ENCODE data around the gene ST8SIA3. TPM values are rescaled to one million over a fixed set of nuclear protein-coding genes. Genes with fewer than 3 reads are reported as not detected.

Gene ST8SIA3
- total and polyA plus RNA-seq, 2 experiments from 2014 or later, result not detected

GRCh38 chr18:57343833-57344232, 8.5 kb upstream of the ST8SIA3 start:
- TF ChIP-seq EZH2 (IDR thresholded peaks at IDR 0.05; ENCODE audit: insufficient read depth, poor library complexity, severe bottlenecking) (no peak), EZH2phosphoT487 (IDR thresholded peaks at IDR 0.05; ENCODE audit: insufficient read depth, low read depth) (no peak)
- H3K27ac ChIP-seq, result no peak overlapping the region
- no peak overlapping the region for H2AFZ ChIP-seq
- no peaks in the 10 kb centered on the region for H4K20me1 ChIP-seq (ENCODE audit: insufficient read depth)
- 0% methylated on average over 1 of the region's 1 CpG for WGBS, 2 experiments (ENCODE audit: low coverage in 1 of 2, low lambda C conversion rate in 2 of 2, missing lambda C conversion rate in 2 of 2)
- H3K27me3 ChIP-seq (replicated peaks; ENCODE audit: insufficient read depth), result no peaks in the 10 kb centered on the region
- H3F3A ChIP-seq (ENCODE audit: insufficient read depth), result no peaks in the 10 kb centered on the region
- in situ Hi-C loops (cut with MboI), result no loop called here
- no peaks in the 10 kb centered on the region for H3K9me2 ChIP-seq (ENCODE audit: insufficient read depth)
- H3K9ac ChIP-seq, result no peak overlapping the region
- no peaks in the 10 kb centered on the region for H3K36me3 ChIP-seq (ENCODE audit: low read depth)
- H3K4me3 ChIP-seq, result no peak overlapping the region
- DNase-seq, result no peak
- H3K9me3 ChIP-seq (ENCODE audit: low read depth), result no peaks in the 10 kb centered on the region
- no peaks in the 10 kb centered on the region for H3K4me1 ChIP-seq (ENCODE audit: insufficient read depth)
- H3K4me2 ChIP-seq (ENCODE audit: unreplicated experiment), result no peak overlapping the region
- no peaks in the 10 kb centered on the region for H3K79me2 ChIP-seq (ENCODE audit: insufficient read depth)

GRCh38 chr18:57346876-57347275, 5.5 kb upstream of the ST8SIA3 start:
- H2AFZ ChIP-seq, result no peak overlapping the region
- TF ChIP-seq EZH2phosphoT487 (IDR thresholded peaks at IDR 0.05; ENCODE audit: insufficient read depth, low read depth) (no peak), EZH2 (IDR thresholded peaks at IDR 0.05; ENCODE audit: insufficient read depth, poor library complexity, severe bottlenecking) (no peak)
- DNase-seq, result no peak

DNA sequence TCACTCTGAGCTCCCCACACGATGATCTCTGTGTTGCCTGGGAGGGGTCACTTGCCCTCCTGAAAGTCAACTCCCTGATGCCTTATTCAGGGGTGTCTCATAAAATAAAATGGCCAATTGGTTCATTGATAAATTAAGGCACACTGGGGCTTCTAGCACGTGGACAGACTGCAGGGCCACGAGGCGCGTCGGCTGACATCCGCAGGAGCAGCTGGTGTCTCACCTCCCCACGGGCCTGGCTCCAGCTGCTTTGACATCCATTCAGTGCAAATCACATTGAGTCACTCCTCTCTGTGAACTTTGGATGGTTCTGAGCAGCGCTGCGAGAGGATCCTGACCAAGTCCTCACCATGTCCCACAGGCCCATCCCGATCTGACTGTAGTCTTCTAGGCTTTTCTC, 4.6 kb upstream of the ST8SIA3 start:
- Histone ChIP-seq H3K9me3 (ENCODE audit: low read depth) (no peaks in the 10 kb centered on the region), H3K36me3 (ENCODE audit: low read depth) (no peaks in the 10 kb centered on the region), H3F3A (ENCODE audit: insufficient read depth) (no peaks in the 10 kb centered on the region), H3K27me3 (replicated peaks; ENCODE audit: insufficient read depth) (peaks cover 11% of the 10 kb centered on the region), H3K9me2 (ENCODE audit: insufficient read depth) (no peaks in the 10 kb centered on the region), H3K79me2 (ENCODE audit: insufficient read depth) (no peaks in the 10 kb centered on the region), H3K27ac (no peak overlapping the region), H3K4me3 (no peak overlapping the region), H4K20me1 (ENCODE audit: insufficient read depth) (no peaks in the 10 kb centered on the region), H3K4me2 (ENCODE audit: unreplicated experiment) (no peak overlapping the region), H3K9ac (no peak overlapping the region), H3K4me1 (ENCODE audit: insufficient read depth) (no peaks in the 10 kb centered on the region), H2AFZ (no peak overlapping the region)
- in situ Hi-C loops (cut with MboI), result no loop called here
- DNase-seq, result no peak
- TF ChIP-seq EZH2phosphoT487 (IDR thresholded peaks at IDR 0.05; ENCODE audit: insufficient read depth, low read depth) (no peak), EZH2 (IDR thresholded peaks at IDR 0.05; ENCODE audit: insufficient read depth, poor library complexity, severe bottlenecking) (no peak)
- WGBS, 2 experiments (ENCODE audit: low coverage in 1 of 2, low lambda C conversion rate in 2 of 2, missing lambda C conversion rate in 2 of 2), result 41 to 44% methylated on average over 11 of the region's 11 CpGs

More at GRCh38 chr18:57346876-57347275, 5.5 kb upstream of the ST8SIA3 start:
- 35 to 41% methylated on average over 2 of the region's 2 CpGs for WGBS, 2 experiments (ENCODE audit: low coverage in 1 of 2, low lambda C conversion rate in 2 of 2, missing lambda C conversion rate in 2 of 2)
- peaks cover 10% of the 10 kb centered on the region for H3K27me3 ChIP-seq (replicated peaks; ENCODE audit: insufficient read depth)
- H3K36me3 ChIP-seq (ENCODE audit: low read depth), result no peaks in the 10 kb centered on the region
- no peaks in the 10 kb centered on the region for H3K9me3 ChIP-seq (ENCODE audit: low read depth)
- H3K9ac ChIP-seq, result no peak overlapping the region
- H3K79me2 ChIP-seq (ENCODE audit: insufficient read depth), result no peaks in the 10 kb centered on the region
- in situ Hi-C loops (cut with MboI), result no loop called here
- no peaks in the 10 kb centered on the region for H3F3A ChIP-seq (ENCODE audit: insufficient read depth)
- H4K20me1 ChIP-seq (ENCODE audit: insufficient read depth), result no peaks in the 10 kb centered on the region
- no peaks in the 10 kb centered on the region for H3K9me2 ChIP-seq (ENCODE audit: insufficient read depth)
- H3K4me3 ChIP-seq, result no peak overlapping the region
- no peak overlapping the region for H3K27ac ChIP-seq
- H3K4me1 ChIP-seq (ENCODE audit: insufficient read depth), result no peaks in the 10 kb centered on the region
- no peak overlapping the region for H3K4me2 ChIP-seq (ENCODE audit: unreplicated experiment)

DNA sequence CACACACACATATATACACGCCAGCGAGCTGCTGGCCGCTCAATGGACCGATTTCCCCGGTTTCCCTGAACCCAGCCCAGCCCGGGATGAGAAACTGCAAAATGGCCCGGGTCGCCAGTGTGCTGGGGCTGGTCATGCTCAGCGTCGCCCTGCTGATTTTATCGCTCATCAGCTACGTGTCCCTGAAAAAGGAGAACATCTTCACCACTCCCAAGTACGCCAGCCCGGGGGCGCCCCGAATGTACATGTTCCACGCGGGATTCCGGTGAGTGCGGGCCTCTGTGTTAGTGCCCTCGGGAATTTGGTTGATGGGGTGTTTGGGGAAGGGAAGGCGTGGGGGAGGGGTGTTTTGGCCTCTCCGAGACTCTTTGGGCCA, 392 bp downstream of the ST8SIA3 start:
- WGBS, 2 experiments (ENCODE audit: low coverage in 1 of 2, low lambda C conversion rate in 2 of 2, missing lambda C conversion rate in 2 of 2), result 1 to 4% methylated on average over 21 to 23 of the region's 23 CpGs
- no peak overlapping the region for H2AFZ ChIP-seq
- H3K4me3 ChIP-seq, result no peak overlapping the region
- no peaks in the 10 kb centered on the region for H4K20me1 ChIP-seq (ENCODE audit: insufficient read depth)
- H3K36me3 ChIP-seq (ENCODE audit: low read depth), result no peaks in the 10 kb centered on the region
- in situ Hi-C loops (cut with MboI), result no loop called here
- no peak for DNase-seq
- H3K4me1 ChIP-seq (ENCODE audit: insufficient read depth), result no peaks in the 10 kb centered on the region
- no peaks in the 10 kb centered on the region for H3K9me3 ChIP-seq (ENCODE audit: low read depth)
- H3K79me2 ChIP-seq (ENCODE audit: insufficient read depth), result no peaks in the 10 kb centered on the region
- peaks cover 42% of the 10 kb centered on the region for H3K27me3 ChIP-seq (replicated peaks; ENCODE audit: insufficient read depth)
- no peak overlapping the region for H3K4me2 ChIP-seq (ENCODE audit: unreplicated experiment)
- no peaks in the 10 kb centered on the region for H3K9me2 ChIP-seq (ENCODE audit: insufficient read depth)
- H3F3A ChIP-seq (ENCODE audit: insufficient read depth), result no peaks in the 10 kb centered on the region
- TF ChIP-seq EZH2 (IDR thresholded peaks at IDR 0.05; ENCODE audit: insufficient read depth, poor library complexity, severe bottlenecking) (no peak), EZH2phosphoT487 (IDR thresholded peaks at IDR 0.05; ENCODE audit: insufficient read depth, low read depth) (no peak)
- H3K27ac ChIP-seq, result no peak overlapping the region
- no peak overlapping the region for H3K9ac ChIP-seq

All from GM23248 (cell line).